ENCODE data around the gene C14orf132.
"Not testable (repeated sequence)": the region's sequence is repeated elsewhere in the genome, so short reads cannot be mapped to it uniquely, and the experiment has no call there.

C14orf132 gene

DNA sequence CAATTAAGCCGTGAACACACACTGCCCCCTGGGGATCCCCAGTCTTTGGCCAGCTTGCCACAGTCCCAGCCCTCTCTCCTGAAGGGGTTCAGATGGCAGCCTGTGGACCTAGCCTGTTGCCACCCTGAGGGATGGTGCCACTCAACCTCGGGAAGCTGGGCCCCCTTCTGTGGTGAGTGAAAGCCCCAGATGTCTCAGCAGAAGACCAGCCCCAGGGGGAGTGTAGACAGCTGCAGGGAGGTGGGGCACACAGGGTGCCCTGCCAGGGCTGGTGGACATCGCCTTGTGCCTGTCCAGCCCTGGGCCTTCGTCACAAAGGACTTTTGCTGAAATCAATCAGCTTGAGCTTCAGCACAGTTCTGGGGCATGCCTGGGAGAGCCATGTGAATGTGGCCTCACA, 32.4 kb downstream of the C14orf132 start:
- H3K9ac ChIP-seq (ENCODE audit: low read depth in 1 of 2, low read length in 2 of 2): no peak overlapping the region
- no peaks in the 10 kb centered on the region for H3K9me3 ChIP-seq (ENCODE audit: control insufficient read depth in 1 of 2, low read length in 2 of 2)
- no peak overlapping the region for H3K4me3 ChIP-seq (ENCODE audit: low read depth in 1 of 2, low read length in 2 of 2)
- H3K27ac ChIP-seq (ENCODE audit: low read depth, low read length): no peak overlapping the region
- no peaks in the 10 kb centered on the region for H3K36me3 ChIP-seq (ENCODE audit: control insufficient read depth in 1 of 2, insufficient read depth in 2 of 2, low read length in 2 of 2)
- H3K27me3 ChIP-seq (ENCODE audit: control insufficient read depth in 1 of 2, insufficient read depth in 2 of 2, low read length in 2 of 2): no peaks in the 10 kb centered on the region
- no peaks in the 10 kb centered on the region for H3K4me1 ChIP-seq (ENCODE audit: control insufficient read depth in 1 of 2, insufficient read depth in 2 of 2, low read length in 2 of 2)

DNA sequence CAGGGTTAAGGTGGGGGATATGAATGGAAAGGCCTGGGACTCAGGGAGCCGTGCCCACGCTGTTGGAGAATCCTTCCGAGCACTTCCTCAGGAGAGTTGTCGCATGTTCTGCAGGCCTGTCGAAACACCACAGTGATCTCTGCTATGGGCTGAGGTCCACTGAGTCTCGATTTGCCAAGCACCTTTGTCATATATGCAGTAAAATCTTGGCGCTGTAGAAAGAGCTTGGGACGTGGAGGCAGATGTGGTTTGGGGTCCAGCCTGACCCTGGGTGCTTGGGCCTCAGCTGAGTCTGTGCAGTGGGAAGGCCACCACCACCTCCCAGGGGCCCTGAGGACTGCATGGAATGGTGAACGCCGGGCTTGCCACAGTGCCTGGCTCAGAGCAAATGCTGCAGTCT, 32.9 kb downstream of the C14orf132 start:
- H3K27ac ChIP-seq (ENCODE audit: low read depth, low read length): no peak overlapping the region
- H3K27me3 ChIP-seq (ENCODE audit: control insufficient read depth in 1 of 2, insufficient read depth in 2 of 2, low read length in 2 of 2): no peaks in the 10 kb centered on the region
- no peaks in the 10 kb centered on the region for H3K4me1 ChIP-seq (ENCODE audit: control insufficient read depth in 1 of 2, insufficient read depth in 2 of 2, low read length in 2 of 2)
- no peaks in the 10 kb centered on the region for H3K9me3 ChIP-seq (ENCODE audit: control insufficient read depth in 1 of 2, low read length in 2 of 2)
- H3K9ac ChIP-seq (ENCODE audit: low read depth in 1 of 2, low read length in 2 of 2): no peak overlapping the region
- no peaks in the 10 kb centered on the region for H3K36me3 ChIP-seq (ENCODE audit: control insufficient read depth in 1 of 2, insufficient read depth in 2 of 2, low read length in 2 of 2)
- no peak overlapping the region for H3K4me3 ChIP-seq (ENCODE audit: low read depth in 1 of 2, low read length in 2 of 2)

DNA sequence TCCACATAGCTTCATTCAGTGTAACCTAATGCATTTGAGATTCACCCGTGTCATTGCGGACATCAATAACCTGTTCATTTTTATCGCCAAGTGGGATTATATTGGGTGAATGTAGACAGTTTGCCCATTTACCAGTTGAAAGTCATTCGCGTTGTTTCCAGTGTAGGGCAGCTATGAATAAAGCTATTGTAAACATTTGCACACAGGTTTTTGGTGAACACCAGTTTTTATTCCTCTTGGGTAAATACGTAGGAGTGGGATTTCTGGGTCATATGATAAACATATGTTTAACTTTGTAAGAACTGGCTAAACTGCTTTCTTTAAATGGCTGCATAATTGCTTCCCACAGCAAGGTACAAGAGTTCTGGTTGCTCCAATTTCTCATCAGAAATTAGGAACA, 33.6 kb downstream of the C14orf132 start:
- Histone ChIP-seq H3K27me3 (ENCODE audit: control insufficient read depth in 1 of 2, insufficient read depth in 2 of 2, low read length in 2 of 2) (peaks cover 0 to 2% of the 10 kb centered on the region in 2 donors), H3K27ac (ENCODE audit: low read depth, low read length) (no peak overlapping the region), H3K9ac (ENCODE audit: low read depth in 1 of 2, low read length in 2 of 2) (no peak overlapping the region), H3K4me1 (ENCODE audit: control insufficient read depth in 1 of 2, insufficient read depth in 2 of 2, low read length in 2 of 2) (no peaks in the 10 kb centered on the region), H3K36me3 (ENCODE audit: control insufficient read depth in 1 of 2, insufficient read depth in 2 of 2, low read length in 2 of 2) (no peaks in the 10 kb centered on the region), H3K9me3 (ENCODE audit: control insufficient read depth in 1 of 2, low read length in 2 of 2) (no peaks in the 10 kb centered on the region), H3K4me3 (ENCODE audit: low read depth in 1 of 2, low read length in 2 of 2) (no peak overlapping the region)

DNA sequence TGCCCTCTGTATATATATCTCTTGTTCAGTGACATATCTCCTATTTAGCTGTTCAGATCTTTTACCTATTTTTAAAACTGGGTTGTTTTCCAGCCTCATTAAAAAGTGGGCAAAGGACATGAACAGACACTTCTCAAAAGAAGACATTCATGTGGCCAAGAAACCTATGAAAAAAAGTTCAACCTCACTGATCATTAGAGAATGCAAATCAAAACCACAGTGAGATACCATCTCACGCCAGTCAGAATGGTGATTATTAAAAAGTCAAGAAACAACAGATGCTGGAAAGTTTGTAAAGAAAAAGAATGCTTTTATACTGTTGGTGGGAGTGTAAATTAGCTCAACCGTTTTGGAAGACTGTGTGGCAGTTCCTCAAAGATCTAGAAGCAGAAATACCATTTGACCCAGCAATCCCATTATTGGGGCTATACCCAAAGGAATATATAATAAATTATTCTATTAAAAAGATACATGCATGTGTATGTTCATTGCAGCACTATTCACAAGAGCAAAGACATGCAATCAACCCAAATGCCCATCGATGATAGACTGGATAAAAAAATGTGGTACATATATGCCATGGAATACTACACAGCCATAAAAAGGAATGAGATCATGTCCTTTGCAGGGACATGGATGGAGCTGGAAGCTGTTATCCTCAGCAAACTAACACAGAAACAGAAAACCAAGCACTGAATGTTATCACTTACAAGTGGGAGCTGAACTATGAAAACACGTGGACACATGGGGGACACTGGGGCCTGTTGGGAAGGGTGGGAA, 34.3 kb downstream of the C14orf132 start:
- not testable (repeated sequence) for H3K27me3 ChIP-seq (ENCODE audit: control insufficient read depth in 1 of 2, insufficient read depth in 2 of 2, low read length in 2 of 2); H3K4me3 ChIP-seq (ENCODE audit: low read depth in 1 of 2, low read length in 2 of 2); H3K9me3 ChIP-seq (ENCODE audit: control insufficient read depth in 1 of 2, low read length in 2 of 2); H3K9ac ChIP-seq (ENCODE audit: low read depth in 1 of 2, low read length in 2 of 2); H3K27ac ChIP-seq (ENCODE audit: low read depth, low read length); H3K4me1 ChIP-seq (ENCODE audit: control insufficient read depth in 1 of 2, insufficient read depth in 2 of 2, low read length in 2 of 2); H3K36me3 ChIP-seq (ENCODE audit: control insufficient read depth in 1 of 2, insufficient read depth in 2 of 2, low read length in 2 of 2)

DNA sequence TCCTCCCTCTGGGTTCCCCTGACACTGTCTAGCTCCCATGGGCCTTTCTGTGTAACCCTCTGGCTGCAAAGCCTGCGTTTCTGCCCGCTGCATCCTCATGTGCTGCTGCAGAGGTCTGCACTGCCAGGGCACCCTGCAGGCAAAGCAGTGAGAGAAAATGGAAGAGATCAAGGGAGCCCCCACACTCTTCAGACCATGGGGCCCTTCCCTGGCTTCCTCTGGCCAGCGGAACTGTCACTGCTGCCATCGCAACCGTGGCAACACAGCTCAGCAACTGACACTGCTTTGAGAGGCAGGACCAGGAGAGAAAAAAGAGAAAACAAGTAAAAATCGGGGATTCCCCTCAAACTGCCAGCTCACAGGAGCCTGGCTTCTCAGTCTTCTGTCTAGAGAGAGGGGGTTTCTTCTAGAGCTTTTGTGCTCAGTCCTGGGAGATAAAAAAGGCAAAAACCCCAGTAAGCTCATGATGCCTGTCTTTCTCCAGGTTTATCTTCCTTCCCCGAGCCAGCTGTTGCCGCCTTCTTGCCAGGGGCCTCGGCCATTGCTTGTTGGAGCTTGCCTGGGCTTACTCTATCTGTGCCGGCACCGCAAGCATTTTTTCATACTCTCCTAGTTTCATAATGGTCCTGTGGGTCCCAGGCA, 38.9 kb downstream of the C14orf132 start:
- Histone ChIP-seq H3K27ac (ENCODE audit: low read depth, low read length) (no peak overlapping the region), H3K9ac (ENCODE audit: low read depth in 1 of 2, low read length in 2 of 2) (no peak overlapping the region)

DNA sequence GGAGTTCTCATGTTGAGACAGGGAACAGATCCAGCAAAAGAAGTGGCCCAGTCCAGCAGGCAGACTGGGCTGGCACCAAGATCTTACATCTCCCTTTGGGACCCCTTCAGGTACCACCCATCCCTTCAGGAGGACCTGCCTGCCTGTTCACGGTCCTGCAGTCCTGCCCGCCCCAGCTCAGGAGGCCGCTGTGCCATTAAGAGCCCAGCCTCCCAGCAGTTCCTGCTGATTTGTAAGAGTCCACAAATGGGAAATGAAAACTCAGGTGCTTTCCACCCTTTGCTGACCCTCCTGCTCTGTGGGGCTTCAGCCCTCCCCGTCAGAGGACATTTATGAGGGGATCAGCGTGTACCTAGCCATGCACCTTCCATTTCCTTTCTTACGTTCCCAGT, 39.5 kb downstream of the C14orf132 start:
- Histone ChIP-seq H3K27me3 (ENCODE audit: control insufficient read depth in 1 of 2, insufficient read depth in 2 of 2, low read length in 2 of 2) (peaks cover 0 to 5% of the 10 kb centered on the region in 2 donors), H3K9me3 (ENCODE audit: control insufficient read depth in 1 of 2, low read length in 2 of 2) (no peaks in the 10 kb centered on the region), H3K9ac (ENCODE audit: low read depth in 1 of 2, low read length in 2 of 2) (no peak overlapping the region), H3K4me1 (ENCODE audit: control insufficient read depth in 1 of 2, insufficient read depth in 2 of 2, low read length in 2 of 2) (no peaks in the 10 kb centered on the region), H3K4me3 (ENCODE audit: low read depth in 1 of 2, low read length in 2 of 2) (no peak overlapping the region), H3K36me3 (ENCODE audit: control insufficient read depth in 1 of 2, insufficient read depth in 2 of 2, low read length in 2 of 2) (no peaks in the 10 kb centered on the region), H3K27ac (ENCODE audit: low read depth, low read length) (no peak overlapping the region)

More for the DNA sequence above, 38.9 kb downstream of the C14orf132 start:
- Histone ChIP-seq H3K4me1 (ENCODE audit: control insufficient read depth in 1 of 2, insufficient read depth in 2 of 2, low read length in 2 of 2) (no peaks in the 10 kb centered on the region), H3K27me3 (ENCODE audit: control insufficient read depth in 1 of 2, insufficient read depth in 2 of 2, low read length in 2 of 2) (peaks cover 0 to 5% of the 10 kb centered on the region in 2 donors), H3K36me3 (ENCODE audit: control insufficient read depth in 1 of 2, insufficient read depth in 2 of 2, low read length in 2 of 2) (no peaks in the 10 kb centered on the region), H3K4me3 (ENCODE audit: low read depth in 1 of 2, low read length in 2 of 2) (no peak overlapping the region), H3K9me3 (ENCODE audit: control insufficient read depth in 1 of 2, low read length in 2 of 2) (no peaks in the 10 kb centered on the region)

DNA sequence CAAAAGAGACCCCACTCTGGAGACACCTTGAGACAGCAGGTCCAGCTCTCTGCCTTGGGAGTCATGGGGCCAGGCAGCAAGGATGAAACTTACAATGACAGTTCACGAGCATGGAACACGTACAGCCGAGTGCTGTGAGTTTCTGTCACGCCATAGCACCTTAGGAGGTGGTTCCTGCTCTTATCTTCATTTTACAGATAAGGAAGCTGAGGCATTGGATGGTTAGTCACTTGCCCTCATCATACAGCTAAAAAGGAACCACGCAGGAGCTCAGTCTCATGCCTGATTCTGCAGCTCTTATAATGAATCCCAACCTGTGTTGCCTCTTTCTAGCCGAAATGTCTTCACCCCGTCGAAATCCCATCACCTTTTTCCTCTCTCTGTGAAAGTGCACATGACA, 39.9 kb downstream of the C14orf132 start:
- no peaks in the 10 kb centered on the region for H3K36me3 ChIP-seq (ENCODE audit: control insufficient read depth in 1 of 2, insufficient read depth in 2 of 2, low read length in 2 of 2)
- no peak overlapping the region for H3K4me3 ChIP-seq (ENCODE audit: low read depth in 1 of 2, low read length in 2 of 2)
- H3K27ac ChIP-seq (ENCODE audit: low read depth, low read length): no peak overlapping the region
- H3K9me3 ChIP-seq (ENCODE audit: control insufficient read depth in 1 of 2, low read length in 2 of 2): no peaks in the 10 kb centered on the region
- H3K9ac ChIP-seq (ENCODE audit: low read depth in 1 of 2, low read length in 2 of 2): no peak overlapping the region
- peaks cover 0 to 5% of the 10 kb centered on the region in 2 donors for H3K27me3 ChIP-seq (ENCODE audit: control insufficient read depth in 1 of 2, insufficient read depth in 2 of 2, low read length in 2 of 2)
- no peaks in the 10 kb centered on the region for H3K4me1 ChIP-seq (ENCODE audit: control insufficient read depth in 1 of 2, insufficient read depth in 2 of 2, low read length in 2 of 2)

DNA sequence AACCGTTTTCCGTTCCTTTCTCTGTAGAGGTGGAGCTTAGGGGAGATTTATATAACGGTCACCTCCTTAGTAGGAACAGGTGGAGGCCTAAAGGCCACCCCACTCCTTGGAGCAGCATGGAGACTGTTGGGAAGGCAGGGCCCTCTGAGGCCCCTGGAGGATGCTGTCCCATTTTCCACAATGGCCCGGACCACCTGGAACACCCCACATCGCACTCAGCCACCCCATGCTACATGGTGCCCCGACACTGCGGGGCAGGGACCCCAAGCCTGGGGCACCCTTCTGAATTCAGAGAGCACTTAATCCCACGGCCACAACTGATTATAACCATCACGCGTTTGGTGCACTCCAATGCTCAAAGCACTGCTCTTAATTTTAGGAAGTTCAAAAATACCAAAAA, 41.4 kb downstream of the C14orf132 start:
- H3K9ac ChIP-seq (ENCODE audit: low read depth in 1 of 2, low read length in 2 of 2): no peak overlapping the region
- H3K36me3 ChIP-seq (ENCODE audit: control insufficient read depth in 1 of 2, insufficient read depth in 2 of 2, low read length in 2 of 2): no peaks in the 10 kb centered on the region
- no peak overlapping the region for H3K27ac ChIP-seq (ENCODE audit: low read depth, low read length)
- no peaks in the 10 kb centered on the region for H3K4me1 ChIP-seq (ENCODE audit: control insufficient read depth in 1 of 2, insufficient read depth in 2 of 2, low read length in 2 of 2)
- H3K4me3 ChIP-seq (ENCODE audit: low read depth in 1 of 2, low read length in 2 of 2): no peak overlapping the region
- peaks cover 0 to 5% of the 10 kb centered on the region in 2 donors for H3K27me3 ChIP-seq (ENCODE audit: control insufficient read depth in 1 of 2, insufficient read depth in 2 of 2, low read length in 2 of 2)
- H3K9me3 ChIP-seq (ENCODE audit: control insufficient read depth in 1 of 2, low read length in 2 of 2): no peaks in the 10 kb centered on the region

DNA sequence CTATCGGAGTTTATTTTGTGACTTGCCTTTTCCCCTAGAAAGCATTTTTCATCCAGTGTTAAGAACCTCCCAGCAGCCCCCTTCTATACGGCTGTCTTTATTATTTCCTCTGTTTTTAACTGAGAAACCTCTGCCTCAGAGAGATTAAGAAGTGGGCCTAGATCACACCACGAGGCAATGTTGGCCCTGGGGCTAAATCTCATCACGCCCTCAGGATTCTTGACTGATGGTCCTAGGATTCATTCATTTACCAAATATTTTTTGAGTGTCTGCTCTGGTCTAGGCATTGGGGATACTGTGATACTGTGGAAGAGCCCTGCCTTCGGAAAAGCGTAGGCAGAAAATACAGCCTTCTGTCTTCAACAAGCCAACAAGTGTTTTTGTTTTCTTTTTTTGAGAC, 42.1 kb downstream of the C14orf132 start:
- Histone ChIP-seq H3K4me1 (ENCODE audit: control insufficient read depth in 1 of 2, insufficient read depth in 2 of 2, low read length in 2 of 2) (no peaks in the 10 kb centered on the region), H3K27ac (ENCODE audit: low read depth, low read length) (no peak overlapping the region), H3K9ac (ENCODE audit: low read depth in 1 of 2, low read length in 2 of 2) (no peak overlapping the region), H3K4me3 (ENCODE audit: low read depth in 1 of 2, low read length in 2 of 2) (no peak overlapping the region), H3K36me3 (ENCODE audit: control insufficient read depth in 1 of 2, insufficient read depth in 2 of 2, low read length in 2 of 2) (no peaks in the 10 kb centered on the region), H3K9me3 (ENCODE audit: control insufficient read depth in 1 of 2, low read length in 2 of 2) (no peaks in the 10 kb centered on the region), H3K27me3 (ENCODE audit: control insufficient read depth in 1 of 2, insufficient read depth in 2 of 2, low read length in 2 of 2) (peaks cover 0 to 5% of the 10 kb centered on the region in 2 donors)

DNA sequence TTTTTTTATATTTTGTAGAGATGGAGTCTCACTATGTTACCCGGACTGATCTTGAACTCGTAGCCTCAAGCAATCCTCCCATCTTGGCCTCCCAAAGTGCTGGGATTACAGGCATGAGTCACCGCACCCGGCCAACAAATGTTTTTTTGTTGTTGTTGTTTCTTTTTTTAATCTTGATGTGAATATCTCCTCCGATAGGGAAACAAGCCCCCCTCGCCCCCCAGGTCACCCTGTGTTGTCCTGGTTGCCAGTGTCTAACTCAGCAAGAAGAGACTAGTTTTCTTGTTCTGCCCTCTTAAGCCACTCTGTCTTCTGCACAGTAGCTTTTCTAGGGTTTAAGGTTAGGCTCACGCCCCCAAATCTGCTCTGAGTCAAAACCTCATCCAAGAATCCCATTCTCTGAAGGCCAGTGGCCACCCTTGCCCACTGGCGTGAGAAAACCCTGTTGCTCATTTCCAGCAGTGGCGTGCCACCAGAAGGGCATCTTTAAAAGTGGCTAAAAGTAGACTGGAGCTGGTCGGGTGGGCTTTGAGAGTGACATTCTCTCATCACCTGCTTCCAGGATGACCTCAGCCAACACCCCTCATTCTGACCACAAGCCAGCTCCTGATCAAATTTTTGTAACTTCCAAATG, 42.7 kb downstream of the C14orf132 start:
- H3K27ac ChIP-seq (ENCODE audit: low read depth, low read length): no peak overlapping the region
- no peaks in the 10 kb centered on the region for H3K4me1 ChIP-seq (ENCODE audit: control insufficient read depth in 1 of 2, insufficient read depth in 2 of 2, low read length in 2 of 2)
- no peak overlapping the region for H3K9ac ChIP-seq (ENCODE audit: low read depth in 1 of 2, low read length in 2 of 2)
- no peaks in the 10 kb centered on the region for H3K9me3 ChIP-seq (ENCODE audit: control insufficient read depth in 1 of 2, low read length in 2 of 2)
- peaks cover 0 to 5% of the 10 kb centered on the region in 2 donors for H3K27me3 ChIP-seq (ENCODE audit: control insufficient read depth in 1 of 2, insufficient read depth in 2 of 2, low read length in 2 of 2)
- H3K36me3 ChIP-seq (ENCODE audit: control insufficient read depth in 1 of 2, insufficient read depth in 2 of 2, low read length in 2 of 2): peaks cover 0 to under 1% of the 10 kb centered on the region in 2 donors
- H3K4me3 ChIP-seq (ENCODE audit: low read depth in 1 of 2, low read length in 2 of 2): no peak overlapping the region
